Right lobe of liver (tissue), 4 donors: ENCODE data around the gene AGR2.

Experiments used
- CTCF ChIP-seq, 4 donors: fragments of 200-600 bp in 3 of 4; fragments of 450-650 bp in 1 of 4; IDR thresholded peaks; one replicate each; pipeline versions ENCODE4 v1.5.1 to v1.8.0; 2016 to 2022; ENCODE audit warnings: antibody characterized with exemption in 4 of 4, mild to moderate bottlenecking in 2 of 4
- POLR2A ChIP-seq: fragments of 450-650 bp; IDR thresholded peaks from one replicate; pipeline ENCODE4 v1.6.1; 2017; ENCODE audit warnings: antibody characterized with exemption, mild to moderate bottlenecking
- donor health status: DM: no; HTN: no; CAD: no.
- donor health status: DM: no; HTN: no; CAD: no.
- donor health status: DM: no; HTN: yes; CAD: no.

GRCh38 chr7:16846601-16847165 lies 41.9 kb upstream of the AGR2 start:
- TF ChIP-seq CTCF (IDR thresholded peaks at IDR 0.05), result no peak
- TF ChIP-seq POLR2A, result no peak
